ENCODE results near the gene YIPF3.

DNA sequence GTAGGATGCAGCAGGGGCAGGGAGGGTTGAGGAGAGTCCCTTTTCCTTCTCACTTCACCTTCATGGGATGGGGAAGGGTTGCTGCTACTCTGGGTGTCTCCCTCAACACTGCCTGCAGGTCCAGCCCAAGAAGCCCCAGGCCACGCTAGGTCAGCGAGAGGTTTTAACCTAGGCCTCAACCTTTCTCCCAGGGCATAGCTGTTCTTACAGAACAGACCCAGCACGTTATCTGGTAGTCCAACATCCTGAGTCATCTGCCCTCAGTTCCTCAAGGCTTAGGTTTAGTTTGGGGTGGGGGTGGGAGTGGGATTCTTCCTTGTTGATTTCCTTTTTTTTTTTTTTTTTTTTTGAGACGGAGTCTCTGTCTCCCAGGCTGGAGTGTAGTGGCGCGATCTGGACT is 22.4 kb downstream of the YIPF3 start:
- TF ChIP-seq TOX (CRISPR knock-in tag; IDR thresholded peaks at IDR 0.05; ENCODE audit: borderline replicate concordance): no peak
- TF ChIP-seq ZFP3 (CRISPR knock-in tag; IDR thresholded peaks at IDR 0.05): no peak
- no peak for TF ChIP-seq RARB (CRISPR knock-in tag; IDR thresholded peaks at IDR 0.05)
- no peak for TF ChIP-seq TCF4 (CRISPR knock-in tag; IDR thresholded peaks at IDR 0.05; ENCODE audit: borderline replicate concordance)
- TF ChIP-seq, protein P1, sequence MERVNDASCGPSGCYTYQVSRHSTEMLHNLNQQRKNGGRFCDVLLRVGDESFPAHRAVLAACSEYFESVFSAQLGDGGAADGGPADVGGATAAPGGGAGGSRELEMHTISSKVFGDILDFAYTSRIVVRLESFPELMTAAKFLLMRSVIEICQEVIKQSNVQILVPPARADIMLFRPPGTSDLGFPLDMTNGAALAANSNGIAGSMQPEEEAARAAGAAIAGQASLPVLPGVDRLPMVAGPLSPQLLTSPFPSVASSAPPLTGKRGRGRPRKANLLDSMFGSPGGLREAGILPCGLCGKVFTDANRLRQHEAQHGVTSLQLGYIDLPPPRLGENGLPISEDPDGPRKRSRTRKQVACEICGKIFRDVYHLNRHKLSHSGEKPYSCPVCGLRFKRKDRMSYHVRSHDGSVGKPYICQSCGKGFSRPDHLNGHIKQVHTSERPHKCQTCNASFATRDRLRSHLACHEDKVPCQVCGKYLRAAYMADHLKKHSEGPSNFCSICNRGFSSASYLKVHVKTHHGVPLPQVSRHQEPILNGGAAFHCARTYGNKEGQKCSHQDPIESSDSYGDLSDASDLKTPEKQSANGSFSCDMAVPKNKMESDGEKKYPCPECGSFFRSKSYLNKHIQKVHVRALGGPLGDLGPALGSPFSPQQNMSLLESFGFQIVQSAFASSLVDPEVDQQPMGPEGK (CRISPR knock-in tag; IDR thresholded peaks at IDR 0.05; ENCODE audit: borderline replicate concordance): no peak
- TF ChIP-seq, protein P2, sequence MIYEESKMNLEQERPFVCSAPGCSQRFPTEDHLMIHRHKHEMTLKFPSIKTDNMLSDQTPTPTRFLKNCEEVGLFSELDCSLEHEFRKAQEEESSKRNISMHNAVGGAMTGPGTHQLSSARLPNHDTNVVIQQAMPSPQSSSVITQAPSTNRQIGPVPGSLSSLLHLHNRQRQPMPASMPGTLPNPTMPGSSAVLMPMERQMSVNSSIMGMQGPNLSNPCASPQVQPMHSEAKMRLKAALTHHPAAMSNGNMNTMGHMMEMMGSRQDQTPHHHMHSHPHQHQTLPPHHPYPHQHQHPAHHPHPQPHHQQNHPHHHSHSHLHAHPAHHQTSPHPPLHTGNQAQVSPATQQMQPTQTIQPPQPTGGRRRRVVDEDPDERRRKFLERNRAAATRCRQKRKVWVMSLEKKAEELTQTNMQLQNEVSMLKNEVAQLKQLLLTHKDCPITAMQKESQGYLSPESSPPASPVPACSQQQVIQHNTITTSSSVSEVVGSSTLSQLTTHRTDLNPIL (CRISPR knock-in tag; IDR thresholded peaks at IDR 0.05; ENCODE audit: low read depth): no peak
- TF ChIP-seq, protein P3, sequence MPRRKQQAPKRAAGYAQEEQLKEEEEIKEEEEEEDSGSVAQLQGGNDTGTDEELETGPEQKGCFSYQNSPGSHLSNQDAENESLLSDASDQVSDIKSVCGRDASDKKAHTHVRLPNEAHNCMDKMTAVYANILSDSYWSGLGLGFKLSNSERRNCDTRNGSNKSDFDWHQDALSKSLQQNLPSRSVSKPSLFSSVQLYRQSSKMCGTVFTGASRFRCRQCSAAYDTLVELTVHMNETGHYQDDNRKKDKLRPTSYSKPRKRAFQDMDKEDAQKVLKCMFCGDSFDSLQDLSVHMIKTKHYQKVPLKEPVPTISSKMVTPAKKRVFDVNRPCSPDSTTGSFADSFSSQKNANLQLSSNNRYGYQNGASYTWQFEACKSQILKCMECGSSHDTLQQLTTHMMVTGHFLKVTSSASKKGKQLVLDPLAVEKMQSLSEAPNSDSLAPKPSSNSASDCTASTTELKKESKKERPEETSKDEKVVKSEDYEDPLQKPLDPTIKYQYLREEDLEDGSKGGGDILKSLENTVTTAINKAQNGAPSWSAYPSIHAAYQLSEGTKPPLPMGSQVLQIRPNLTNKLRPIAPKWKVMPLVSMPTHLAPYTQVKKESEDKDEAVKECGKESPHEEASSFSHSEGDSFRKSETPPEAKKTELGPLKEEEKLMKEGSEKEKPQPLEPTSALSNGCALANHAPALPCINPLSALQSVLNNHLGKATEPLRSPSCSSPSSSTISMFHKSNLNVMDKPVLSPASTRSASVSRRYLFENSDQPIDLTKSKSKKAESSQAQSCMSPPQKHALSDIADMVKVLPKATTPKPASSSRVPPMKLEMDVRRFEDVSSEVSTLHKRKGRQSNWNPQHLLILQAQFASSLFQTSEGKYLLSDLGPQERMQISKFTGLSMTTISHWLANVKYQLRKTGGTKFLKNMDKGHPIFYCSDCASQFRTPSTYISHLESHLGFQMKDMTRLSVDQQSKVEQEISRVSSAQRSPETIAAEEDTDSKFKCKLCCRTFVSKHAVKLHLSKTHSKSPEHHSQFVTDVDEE (CRISPR knock-in tag; IDR thresholded peaks at IDR 0.05): no peak
- no peak for TF ChIP-seq ESRRG (CRISPR knock-in tag; IDR thresholded peaks at IDR 0.05)

Measured in SK-N-SH treated with all-trans-retinoic acid at 6 μM for 48 hours (cell line).